H9 (cell line): Measurements from ENCODE around the gene HMGA1. TPM values are rescaled to one million over a fixed set of nuclear protein-coding genes. Genes with fewer than 3 reads are reported as not detected.

Source experiments
- DNase-seq: peaks from one replicate; pipeline ENCODE4 v3.0.0-alpha.2; 2017
- H2AFZ ChIP-seq: one replicate; pipeline ENCODE4 v1.6.1; 2013; ENCODE audit warnings: mild to moderate bottlenecking, low read length, control low read depth, moderate library complexity
- H2AK5ac ChIP-seq: 2 replicates; pipeline ENCODE4 v1.6.1; 2013; ENCODE audit warnings: low read length, control low read depth, mixed read lengths; ENCODE audit not compliant: insufficient read length
- H2BK120ac ChIP-seq: one replicate; pipeline ENCODE4 v1.6.1; 2013; ENCODE audit warnings: low read depth, mild to moderate bottlenecking, low read length, control low read depth, inconsistent platforms; ENCODE audit not compliant: poor library complexity, severe bottlenecking
- H2BK12ac ChIP-seq: 2 replicates; pipeline ENCODE4 v1.6.1; 2013; ENCODE audit warnings: low read length, control low read depth, mixed read lengths, low read depth; ENCODE audit not compliant: insufficient read length
- H2BK15ac ChIP-seq: 2 replicates; pipeline ENCODE4 v1.6.1; 2013; ENCODE audit warnings: low read depth, low read length, control low read depth
- H2BK20ac ChIP-seq: one replicate; pipeline ENCODE4 v1.6.1; 2013; ENCODE audit warnings: low read depth, mild to moderate bottlenecking, low read length, control low read depth, inconsistent platforms; ENCODE audit not compliant: poor library complexity, severe bottlenecking
- H2BK5ac ChIP-seq: 2 replicates; pipeline ENCODE4 v1.6.1; 2013; ENCODE audit warnings: low read length, control low read depth, mixed read lengths; ENCODE audit not compliant: insufficient read length
- H3K14ac ChIP-seq: 2 replicates; pipeline ENCODE4 v1.6.1; 2013; ENCODE audit warnings: low read length, control low read depth; ENCODE audit not compliant: insufficient read depth
- H3K18ac ChIP-seq: 2 replicates; pipeline ENCODE4 v1.6.1; 2013; ENCODE audit warnings: low read depth, mild to moderate bottlenecking, mixed read lengths, low read length, control low read depth; ENCODE audit not compliant: insufficient read length
- H3K23ac ChIP-seq: 2 replicates; pipeline ENCODE4 v1.6.1; 2013; ENCODE audit warnings: low read length, control low read depth, mixed read lengths, low read depth; ENCODE audit not compliant: insufficient read length
- H3K23me2 ChIP-seq: 2 replicates; pipeline ENCODE4 v1.6.1; 2013; ENCODE audit warnings: low read depth, mild to moderate bottlenecking, mixed read lengths, low read length, control low read depth; ENCODE audit not compliant: insufficient read length, poor library complexity, severe bottlenecking
- H3K27ac ChIP-seq: 2 replicates; pipeline ENCODE4 v1.5.1; 2013; ENCODE audit warnings: low read length, control low read depth, mixed read lengths, low read depth; ENCODE audit not compliant: insufficient read length
- H3K27me3 ChIP-seq: 2 replicates; pipeline ENCODE4 v1.6.1; 2013; ENCODE audit warnings: low read length, control low read depth, inconsistent platforms; ENCODE audit not compliant: insufficient read depth
- H3K4ac ChIP-seq: 2 replicates; pipeline ENCODE4 v1.6.1; 2013; ENCODE audit warnings: low read depth, mild to moderate bottlenecking, control low read depth, inconsistent platforms, low read length, moderate library complexity
- H3K4me1 ChIP-seq: 2 replicates; pipeline ENCODE4 v1.6.1; 2013; ENCODE audit warnings: low read length, control low read depth, inconsistent platforms; ENCODE audit not compliant: insufficient read depth
- H3K4me2 ChIP-seq: 2 replicates; pipeline ENCODE4 v1.6.1; 2013; ENCODE audit warnings: low read length, control low read depth, mixed read lengths; ENCODE audit not compliant: insufficient read length, insufficient read depth
- H3K56ac ChIP-seq: 2 replicates; pipeline ENCODE4 v1.6.1; 2013; ENCODE audit warnings: low read depth, mild to moderate bottlenecking, mixed read lengths, low read length, control low read depth; ENCODE audit not compliant: insufficient read length
- H3K79me1 ChIP-seq: 2 replicates; pipeline ENCODE4 v1.6.1; 2013; ENCODE audit warnings: low read depth, mild to moderate bottlenecking, moderate library complexity, low read length, control low read depth, inconsistent platforms; ENCODE audit not compliant: insufficient read depth, poor library complexity, severe bottlenecking
- H3K79me2 ChIP-seq: 2 replicates; pipeline ENCODE4 v1.6.1; 2013; ENCODE audit warnings: low read length, control low read depth, inconsistent platforms; ENCODE audit not compliant: insufficient read depth
- H3K9ac ChIP-seq: 2 replicates; pipeline ENCODE4 v1.6.1; 2013; ENCODE audit warnings: low read length, control low read depth, mixed read lengths; ENCODE audit not compliant: insufficient read length; ENCODE audit errors: extremely low read depth
- H3K9me3 ChIP-seq: one replicate; pipeline ENCODE4 v1.6.1; 2013; ENCODE audit warnings: low read depth, low read length, inconsistent platforms; ENCODE audit not compliant: control insufficient read depth
- H3T11ph ChIP-seq: one replicate; pipeline ENCODE4 v1.6.1; 2013; ENCODE audit warnings: mild to moderate bottlenecking, low read length, control low read depth, inconsistent platforms
- H4K20me1 ChIP-seq: one replicate; pipeline ENCODE4 v1.6.1; 2013; ENCODE audit not compliant: control insufficient read depth, insufficient read length, insufficient read depth
- H4K5ac ChIP-seq: 2 replicates; pipeline ENCODE4 v1.6.1; 2013; ENCODE audit warnings: low read depth, mild to moderate bottlenecking, mixed read lengths, low read length, control low read depth; ENCODE audit not compliant: insufficient read length
- H4K8ac ChIP-seq: replicated peaks from 2 replicates; pipeline ENCODE4 v1.6.1; 2013; ENCODE audit warnings: low read length, control low read depth, mixed read lengths, low read depth; ENCODE audit not compliant: insufficient read length
- H4K91ac ChIP-seq: 2 replicates; pipeline ENCODE4 v1.6.1; 2013; ENCODE audit warnings: low read depth, mild to moderate bottlenecking, moderate library complexity, mixed read lengths, low read length, control low read depth; ENCODE audit not compliant: insufficient read length
- H3K27ac Mint-ChIP-seq, 3 experiments: 2 replicates in 2 of 3; 3 replicates in 1 of 3; pipeline ENCODE4 v1.8.0; 2020 to 2021; ENCODE audit warnings: mixed read lengths in 3 of 3, mild to moderate bottlenecking in 1 of 3, moderate library complexity in 1 of 3
- H3K27me3 Mint-ChIP-seq: 2 replicates; pipeline ENCODE4 v1.8.0; 2021; ENCODE audit warnings: low read depth, mild to moderate bottlenecking, moderate library complexity, mixed read lengths
- H3K36me3 Mint-ChIP-seq, 3 experiments: 2 replicates in 2 of 3; 3 replicates in 1 of 3; pipeline ENCODE4 v1.8.0; 2020 to 2021; ENCODE audit warnings: low read depth in 3 of 3, mixed read lengths in 3 of 3; ENCODE audit not compliant: insufficient read depth in 1 of 3
- H3K4me1 Mint-ChIP-seq, 2 experiments: 2 replicates each; pipeline ENCODE4 v1.8.0; 2020; ENCODE audit warnings: mixed read lengths in 2 of 2
- H3K4me3 Mint-ChIP-seq, 2 experiments: 2 replicates in 1 of 2; 3 replicates in 1 of 2; pipeline ENCODE4 v1.8.0; 2020 to 2021; ENCODE audit warnings: mild to moderate bottlenecking in 2 of 2, mixed read lengths in 2 of 2, moderate library complexity in 1 of 2
- H3K9me3 Mint-ChIP-seq, 2 experiments: 2 replicates in 1 of 2; 3 replicates in 1 of 2; pipeline ENCODE4 v1.8.0; 2020; ENCODE audit warnings: mild to moderate bottlenecking in 2 of 2, mixed read lengths in 2 of 2, moderate library complexity in 1 of 2
- CTCF ChIP-seq: fragments of 200-600 bp; sonication (generic); conservative IDR thresholded peaks from 3 replicates; pipeline ENCODE4 v1.8.0; 2021; ENCODE audit warnings: antibody characterized with exemption, mild to moderate bottlenecking
- WGBS: extraction: QIAGEN DNeasy Blood & Tissue Kit; methylation state at CpG from one replicate; pipeline ENCODE4 v1.1.7; 2013; ENCODE audit warnings: missing lambda C conversion rate, low lambda C conversion rate, mixed read lengths; ENCODE audit not compliant: insufficient read length; ENCODE audit errors: extremely low coverage; 5-methylcytosine and 5-hydroxymethylcytosine counted together
- total RNA-seq: library from RNA; stranded (reverse); gene quantifications from 2 replicates; pipeline ENCODE4 v1.2.1, GENCODE V29; 2021

HMGA1 gene
- total RNA-seq, 1 experiment from 2014 or later: 2,116 TPM

DNA sequence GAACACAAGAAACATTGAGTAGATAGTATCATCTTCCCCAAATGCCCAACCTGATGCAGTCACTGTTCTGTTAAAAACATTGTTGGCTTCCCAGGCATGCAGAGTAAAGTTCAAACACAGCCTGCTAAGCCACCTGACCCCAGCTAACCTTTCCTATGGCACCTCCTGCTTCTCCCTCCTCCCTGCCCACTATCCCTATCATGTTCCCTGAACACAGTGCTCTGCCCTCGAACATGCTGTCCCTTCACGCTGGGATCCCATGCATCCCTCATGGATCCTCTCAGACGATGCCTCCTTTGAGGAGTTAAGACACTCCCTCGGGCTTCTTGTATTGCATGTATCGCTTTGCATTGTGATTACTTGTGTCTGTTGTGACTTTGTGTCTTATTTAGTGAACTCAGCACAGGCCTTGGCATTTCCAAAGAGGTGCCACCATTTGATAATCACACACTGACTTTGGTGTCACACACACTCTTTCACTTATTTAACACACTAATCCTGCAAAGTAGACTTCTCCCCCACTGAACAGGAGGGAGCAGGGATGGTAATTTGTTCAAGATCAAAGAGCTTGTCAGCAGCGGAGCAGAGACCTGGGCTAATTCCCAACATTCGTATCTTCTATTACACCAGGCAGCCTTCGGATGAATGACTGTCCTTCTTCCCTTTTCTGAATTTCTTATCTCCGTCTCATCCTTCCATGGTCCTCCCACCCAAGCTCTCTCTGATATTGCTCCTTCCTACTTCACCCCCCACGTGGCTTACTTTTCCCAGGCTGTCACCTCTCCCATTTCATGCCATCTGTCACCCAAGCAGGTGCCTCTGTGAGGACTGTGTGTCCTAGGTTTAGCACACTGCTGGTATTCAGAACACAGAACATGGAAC, 40.4 kb downstream of the HMGA1 start:
- Histone ChIP-seq H3K23me2 (no peaks in the 10 kb centered on the region), H2AK5ac (no peak overlapping the region), H3K56ac (no peak overlapping the region), H3K9me3 (no peaks in the 10 kb centered on the region), H3K4ac (no peak overlapping the region), H3K9ac (no peak overlapping the region), H3K4me1 (no peaks in the 10 kb centered on the region), H3T11ph (no peak overlapping the region), H3K23ac (no peak overlapping the region), H4K5ac (no peak overlapping the region), H4K20me1 (no peaks in the 10 kb centered on the region), H2AFZ (no peak overlapping the region), H3K27ac (no peak overlapping the region), H4K8ac (no peak overlapping the region), H2BK20ac (no peak overlapping the region), H2BK15ac (no peak overlapping the region), H3K79me1 (no peaks in the 10 kb centered on the region), H4K91ac (no peak overlapping the region), H3K18ac (no peak overlapping the region), H3K14ac (no peak overlapping the region), H3K4me2 (no peak overlapping the region), H2BK12ac (no peak overlapping the region), H3K79me2 (no peaks in the 10 kb centered on the region), H3K27me3 (no peaks in the 10 kb centered on the region), H2BK120ac (no peak overlapping the region), H2BK5ac (no peak overlapping the region)
- Mint-ChIP-seq H3K4me3 (no peak overlapping the region), H3K4me1 (peaks cover 5 to 13% of the 10 kb centered on the region in 2 experiments), H3K9me3 (no peaks in the 10 kb centered on the region), H3K36me3 (peaks cover 0 to 7% (median 0%) of the 10 kb centered on the region in 3 experiments; a peak in 1 of 7 replicates), H3K27ac (0 out of 7 replicates have a peak overlapping the region, but pooled peaks of 1 of the 3 experiments have one; percentile 31), H3K27me3 (no peaks in the 10 kb centered on the region)
- no peak for TF ChIP-seq CTCF
- no peak for DNase-seq
- WGBS: no CpG with 5 or more reads among the region's 10 CpGs
